HepG2 (cell line): ENCODE measurements around the gene TTC39C. TPM values are rescaled to one million over a fixed set of nuclear protein-coding genes. Genes with fewer than 3 reads are reported as not detected.
A peak's percentile ranks its signal among the peaks of the same experiment; 100 is the strongest.

ENCODE experiments used
- ARID2 ChIP-seq: sonication (generic); formaldehyde crosslinking; IDR thresholded peaks from 2 replicates; pipeline ENCODE4 v1.8.1; 2022; ENCODE audit warnings: mild to moderate bottlenecking, missing genetic modification reagents, borderline replicate concordance
- CENPX ChIP-seq: sonication (generic); formaldehyde crosslinking; IDR thresholded peaks from 2 replicates; pipeline ENCODE4 v1.9.0; 2021; ENCODE audit warnings: mild to moderate bottlenecking, missing genetic modification reagents, moderate library complexity
- SATB2 ChIP-seq: sonication (generic); formaldehyde crosslinking; IDR thresholded peaks from 2 replicates; pipeline ENCODE4 v1.5.0; 2020; ENCODE audit warnings: missing genetic modification reagents
- SMYD3 ChIP-seq: sonication (generic); formaldehyde crosslinking; IDR thresholded peaks from 2 replicates; pipeline ENCODE4 v1.8.1; 2023; ENCODE audit warnings: mild to moderate bottlenecking, missing genetic modification reagents
- WIZ ChIP-seq: sonication (generic); formaldehyde crosslinking; IDR thresholded peaks from 2 replicates; pipeline ENCODE4 v1.5.1; 2020; ENCODE audit warnings: mild to moderate bottlenecking, missing genetic modification reagents
- ZEB1 ChIP-seq: IDR thresholded peaks from 2 replicates; pipeline ENCODE4 v1.6.1; 2012; ENCODE audit warnings: mild to moderate bottlenecking, low read depth, inconsistent platforms; ENCODE audit not compliant: insufficient replicate concordance
- ZNF331 ChIP-seq: sonication (generic); formaldehyde crosslinking; IDR thresholded peaks from 2 replicates; pipeline ENCODE4 v1.4.0; 2020; ENCODE audit warnings: missing genetic modification reagents
- ZNF879 ChIP-seq: sonication (generic); formaldehyde crosslinking; IDR thresholded peaks from 2 replicates; pipeline ENCODE4 v1.8.1; 2023; ENCODE audit warnings: missing genetic modification reagents
- polyA plus RNA-seq, 8 experiments: library from polyadenylated mRNA; depleted of rRNA in 3 of 8; stranded (reverse) in 7 of 8; unstranded in 1 of 8; fragments of >200 nt; fragmentation: Illumina TruSeq in 4 of 8; extraction: Trizol in 4 of 8; gene quantifications; 2 replicates each; pipeline versions ENCODE4 v1.2.1 to v1.2.3, GENCODE V29; 2011 to 2016; ENCODE audit warnings: low read depth in 4 of 8, missing spikeins in 1 of 8, mixed read lengths in 1 of 8; ENCODE audit not compliant: insufficient read depth in 1 of 8
- total RNA-seq, 5 experiments: library from RNA; depleted of rRNA; stranded (reverse); fragments of >200 nt; fragmentation: Illumina TruSeq; extraction: Trizol; gene quantifications; 2 replicates each; pipeline ENCODE4 v1.2.3, GENCODE V29; 2016; ENCODE audit warnings: low read depth in 1 of 5
- TF ChIP-seq, protein P1 (sequence below): sonication (generic); formaldehyde crosslinking; IDR thresholded peaks from 2 replicates; pipeline ENCODE4 v1.5.0; 2020; ENCODE audit warnings: mild to moderate bottlenecking, missing genetic modification reagents, borderline replicate concordance
- TF ChIP-seq, protein P2 (sequence below): sonication (generic); formaldehyde crosslinking; IDR thresholded peaks from 2 replicates; pipeline ENCODE4 v1.4.0; 2020; ENCODE audit warnings: missing genetic modification reagents
- TF ChIP-seq, protein P3 (sequence below): sonication (generic); formaldehyde crosslinking; IDR thresholded peaks from one replicate; pipeline ENCODE4 v1.5.1; 2020; ENCODE audit warnings: mild to moderate bottlenecking, missing genetic modification reagents; ENCODE audit errors: not compliant biosample characterization

Gene TTC39C
- total and polyA plus RNA-seq, 2 of the 13 experiments (the other 11 are each of a cell fraction or from before 2014, with no cell fraction given), result 19.1 to 25.9 TPM

DNA sequence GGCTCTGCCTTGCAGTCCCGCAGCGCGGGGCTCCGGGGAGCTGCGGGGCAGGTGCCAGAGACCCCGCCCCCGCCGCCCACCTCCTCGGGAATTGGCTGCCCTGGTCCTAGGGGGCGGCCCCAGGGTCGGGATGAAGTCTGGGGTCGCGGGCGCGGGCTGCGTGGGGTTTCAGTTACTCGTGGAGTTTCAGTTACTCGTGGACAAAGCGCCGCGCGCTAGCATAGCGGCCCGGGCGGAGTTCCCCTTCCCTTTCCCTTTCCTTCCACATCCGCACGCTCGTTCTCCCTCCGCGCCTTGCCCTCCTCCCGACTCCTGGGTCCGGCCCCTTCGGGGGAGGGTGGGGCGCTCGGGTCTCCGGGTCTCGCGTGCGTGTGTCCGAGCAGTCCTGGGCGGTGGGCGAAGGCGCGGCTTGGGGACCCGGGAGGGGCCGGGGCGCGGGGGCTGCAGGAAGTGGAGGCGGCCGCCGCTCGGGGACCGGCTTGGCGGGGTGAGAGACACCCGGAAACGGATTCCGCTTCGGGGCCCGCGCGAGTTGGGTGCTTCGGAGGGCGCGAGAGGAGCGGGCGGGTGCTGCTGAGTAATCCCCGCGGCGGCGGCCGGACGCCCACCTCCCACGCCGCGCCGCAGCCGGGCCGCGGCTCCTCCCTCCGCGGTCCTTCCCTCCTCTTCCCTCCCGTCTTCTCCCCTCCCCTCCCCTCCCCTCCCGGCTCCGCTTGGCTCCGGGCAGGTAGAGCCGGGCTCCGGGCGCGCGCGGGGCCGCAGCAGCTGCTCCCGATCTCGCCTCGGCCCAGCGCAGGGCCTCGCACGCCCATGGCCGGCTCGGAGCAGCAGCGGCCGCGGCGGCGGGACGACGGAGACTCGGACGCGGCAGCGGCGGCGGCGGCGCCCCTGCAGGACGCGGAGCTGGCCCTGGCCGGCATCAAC lies at the start of gene TTC39C (continued):
- TF ChIP-seq, protein P1, sequence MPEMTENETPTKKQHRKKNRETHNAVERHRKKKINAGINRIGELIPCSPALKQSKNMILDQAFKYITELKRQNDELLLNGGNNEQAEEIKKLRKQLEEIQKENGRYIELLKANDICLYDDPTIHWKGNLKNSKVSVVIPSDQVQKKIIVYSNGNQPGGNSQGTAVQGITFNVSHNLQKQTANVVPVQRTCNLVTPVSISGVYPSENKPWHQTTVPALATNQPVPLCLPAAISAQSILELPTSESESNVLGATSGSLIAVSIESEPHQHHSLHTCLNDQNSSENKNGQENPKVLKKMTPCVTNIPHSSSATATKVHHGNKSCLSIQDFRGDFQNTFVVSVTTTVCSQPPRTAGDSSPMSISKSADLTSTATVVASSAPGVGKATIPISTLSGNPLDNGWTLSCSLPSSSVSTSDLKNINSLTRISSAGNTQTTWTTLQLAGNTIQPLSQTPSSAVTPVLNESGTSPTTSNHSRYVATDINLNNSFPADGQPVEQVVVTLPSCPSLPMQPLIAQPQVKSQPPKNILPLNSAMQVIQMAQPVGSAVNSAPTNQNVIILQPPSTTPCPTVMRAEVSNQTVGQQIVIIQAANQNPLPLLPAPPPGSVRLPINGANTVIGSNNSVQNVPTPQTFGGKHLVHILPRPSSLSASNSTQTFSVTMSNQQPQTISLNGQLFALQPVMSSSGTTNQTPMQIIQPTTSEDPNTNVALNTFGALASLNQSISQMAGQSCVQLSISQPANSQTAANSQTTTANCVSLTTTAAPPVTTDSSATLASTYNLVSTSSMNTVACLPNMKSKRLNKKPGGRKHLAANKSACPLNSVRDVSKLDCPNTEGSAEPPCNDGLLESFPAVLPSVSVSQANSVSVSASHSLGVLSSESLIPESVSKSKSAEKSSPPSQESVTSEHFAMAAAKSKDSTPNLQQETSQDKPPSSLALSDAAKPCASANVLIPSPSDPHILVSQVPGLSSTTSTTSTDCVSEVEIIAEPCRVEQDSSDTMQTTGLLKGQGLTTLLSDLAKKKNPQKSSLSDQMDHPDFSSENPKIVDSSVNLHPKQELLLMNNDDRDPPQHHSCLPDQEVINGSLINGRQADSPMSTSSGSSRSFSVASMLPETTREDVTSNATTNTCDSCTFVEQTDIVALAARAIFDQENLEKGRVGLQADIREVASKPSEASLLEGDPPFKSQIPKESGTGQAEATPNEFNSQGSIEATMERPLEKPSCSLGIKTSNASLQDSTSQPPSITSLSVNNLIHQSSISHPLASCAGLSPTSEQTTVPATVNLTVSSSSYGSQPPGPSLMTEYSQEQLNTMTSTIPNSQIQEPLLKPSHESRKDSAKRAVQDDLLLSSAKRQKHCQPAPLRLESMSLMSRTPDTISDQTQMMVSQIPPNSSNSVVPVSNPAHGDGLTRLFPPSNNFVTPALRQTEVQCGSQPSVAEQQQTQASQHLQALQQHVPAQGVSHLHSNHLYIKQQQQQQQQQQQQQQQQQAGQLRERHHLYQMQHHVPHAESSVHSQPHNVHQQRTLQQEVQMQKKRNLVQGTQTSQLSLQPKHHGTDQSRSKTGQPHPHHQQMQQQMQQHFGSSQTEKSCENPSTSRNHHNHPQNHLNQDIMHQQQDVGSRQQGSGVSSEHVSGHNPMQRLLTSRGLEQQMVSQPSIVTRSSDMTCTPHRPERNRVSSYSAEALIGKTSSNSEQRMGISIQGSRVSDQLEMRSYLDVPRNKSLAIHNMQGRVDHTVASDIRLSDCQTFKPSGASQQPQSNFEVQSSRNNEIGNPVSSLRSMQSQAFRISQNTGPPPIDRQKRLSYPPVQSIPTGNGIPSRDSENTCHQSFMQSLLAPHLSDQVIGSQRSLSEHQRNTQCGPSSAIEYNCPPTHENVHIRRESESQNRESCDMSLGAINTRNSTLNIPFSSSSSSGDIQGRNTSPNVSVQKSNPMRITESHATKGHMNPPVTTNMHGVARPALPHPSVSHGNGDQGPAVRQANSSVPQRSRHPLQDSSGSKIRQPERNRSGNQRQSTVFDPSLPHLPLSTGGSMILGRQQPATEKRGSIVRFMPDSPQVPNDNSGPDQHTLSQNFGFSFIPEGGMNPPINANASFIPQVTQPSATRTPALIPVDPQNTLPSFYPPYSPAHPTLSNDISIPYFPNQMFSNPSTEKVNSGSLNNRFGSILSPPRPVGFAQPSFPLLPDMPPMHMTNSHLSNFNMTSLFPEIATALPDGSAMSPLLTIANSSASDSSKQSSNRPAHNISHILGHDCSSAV (CRISPR knock-in tag), result no peak
- no peak for TF ChIP-seq SMYD3
- no peak for TF ChIP-seq SATB2 (CRISPR knock-in tag)
- TF ChIP-seq ZEB1, result no peak
- TF ChIP-seq ZNF331 (CRISPR knock-in tag), result no peak
- no peak for TF ChIP-seq WIZ (CRISPR knock-in tag)
- no peak for TF ChIP-seq CENPX (CRISPR knock-in tag)
- TF ChIP-seq, protein P2, sequence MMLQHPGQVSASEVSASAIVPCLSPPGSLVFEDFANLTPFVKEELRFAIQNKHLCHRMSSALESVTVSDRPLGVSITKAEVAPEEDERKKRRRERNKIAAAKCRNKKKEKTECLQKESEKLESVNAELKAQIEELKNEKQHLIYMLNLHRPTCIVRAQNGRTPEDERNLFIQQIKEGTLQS (CRISPR knock-in tag), result no peak
- TF ChIP-seq ZNF879 (CRISPR knock-in tag), result no peak
- TF ChIP-seq, protein P3, sequence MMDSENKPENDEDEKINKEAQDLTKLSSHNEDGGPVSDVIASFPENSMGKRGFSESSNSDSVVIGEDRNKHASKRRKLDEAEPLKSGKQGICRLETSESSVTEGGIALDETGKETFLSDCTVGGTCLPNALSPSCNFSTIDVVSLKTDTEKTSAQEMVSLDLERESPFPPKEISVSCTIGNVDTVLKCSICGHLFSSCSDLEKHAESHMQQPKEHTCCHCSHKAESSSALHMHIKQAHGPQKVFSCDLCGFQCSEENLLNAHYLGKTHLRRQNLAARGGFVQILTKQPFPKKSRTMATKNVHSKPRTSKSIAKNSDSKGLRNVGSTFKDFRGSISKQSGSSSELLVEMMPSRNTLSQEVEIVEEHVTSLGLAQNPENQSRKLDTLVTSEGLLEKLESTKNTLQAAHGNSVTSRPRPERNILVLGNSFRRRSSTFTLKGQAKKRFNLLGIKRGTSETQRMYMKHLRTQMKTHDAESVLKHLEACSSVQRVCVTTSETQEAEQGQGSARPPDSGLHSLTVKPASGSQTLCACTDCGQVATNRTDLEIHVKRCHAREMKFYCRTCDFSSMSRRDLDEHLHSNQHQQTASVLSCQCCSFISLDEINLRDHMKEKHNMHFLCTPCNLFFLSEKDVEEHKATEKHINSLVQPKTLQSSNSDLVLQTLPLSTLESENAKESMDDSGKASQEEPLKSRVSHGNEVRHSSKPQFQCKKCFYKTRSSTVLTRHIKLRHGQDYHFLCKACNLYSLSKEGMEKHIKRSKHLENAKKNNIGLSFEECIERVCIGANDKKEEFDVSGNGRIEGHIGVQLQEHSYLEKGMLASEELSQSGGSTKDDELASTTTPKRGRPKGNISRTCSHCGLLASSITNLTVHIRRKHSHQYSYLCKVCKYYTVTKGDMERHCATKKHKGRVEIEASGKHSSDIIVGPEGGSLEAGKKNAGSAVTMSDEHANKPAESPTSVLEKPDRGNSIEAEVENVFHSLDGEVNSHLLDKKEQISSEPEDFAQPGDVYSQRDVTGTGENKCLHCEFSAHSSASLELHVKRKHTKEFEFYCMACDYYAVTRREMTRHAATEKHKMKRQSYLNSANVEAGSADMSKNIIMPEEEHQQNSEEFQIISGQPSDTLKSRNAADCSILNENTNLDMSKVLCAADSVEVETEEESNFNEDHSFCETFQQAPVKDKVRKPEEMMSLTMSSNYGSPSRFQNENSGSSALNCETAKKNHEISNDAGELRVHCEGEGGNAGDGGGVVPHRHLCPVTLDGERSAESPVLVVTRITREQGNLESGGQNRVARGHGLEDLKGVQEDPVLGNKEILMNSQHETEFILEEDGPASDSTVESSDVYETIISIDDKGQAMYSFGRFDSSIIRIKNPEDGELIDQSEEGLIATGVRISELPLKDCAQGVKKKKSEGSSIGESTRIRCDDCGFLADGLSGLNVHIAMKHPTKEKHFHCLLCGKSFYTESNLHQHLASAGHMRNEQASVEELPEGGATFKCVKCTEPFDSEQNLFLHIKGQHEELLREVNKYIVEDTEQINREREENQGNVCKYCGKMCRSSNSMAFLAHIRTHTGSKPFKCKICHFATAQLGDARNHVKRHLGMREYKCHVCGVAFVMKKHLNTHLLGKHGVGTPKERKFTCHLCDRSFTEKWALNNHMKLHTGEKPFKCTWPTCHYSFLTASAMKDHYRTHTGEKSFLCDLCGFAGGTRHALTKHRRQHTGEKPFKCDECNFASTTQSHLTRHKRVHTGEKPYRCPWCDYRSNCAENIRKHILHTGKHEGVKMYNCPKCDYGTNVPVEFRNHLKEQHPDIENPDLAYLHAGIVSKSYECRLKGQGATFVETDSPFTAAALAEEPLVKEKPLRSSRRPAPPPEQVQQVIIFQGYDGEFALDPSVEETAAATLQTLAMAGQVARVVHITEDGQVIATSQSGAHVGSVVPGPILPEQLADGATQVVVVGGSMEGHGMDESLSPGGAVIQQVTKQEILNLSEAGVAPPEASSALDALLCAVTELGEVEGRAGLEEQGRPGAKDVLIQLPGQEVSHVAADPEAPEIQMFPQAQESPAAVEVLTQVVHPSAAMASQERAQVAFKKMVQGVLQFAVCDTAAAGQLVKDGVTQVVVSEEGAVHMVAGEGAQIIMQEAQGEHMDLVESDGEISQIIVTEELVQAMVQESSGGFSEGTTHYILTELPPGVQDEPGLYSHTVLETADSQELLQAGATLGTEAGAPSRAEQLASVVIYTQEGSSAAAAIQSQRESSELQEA, result no peak
- TF ChIP-seq ARID2 (CRISPR knock-in tag), result peak; percentile 86; the same call in 1 of the 2 replicates
